Esophagus squamous epithelium (tissue), 5 donors: ENCODE measurements around the gene LEKR1. TPM values are rescaled to one million over a fixed set of nuclear protein-coding genes. Genes with fewer than 3 reads are reported as not detected.
"Not testable (repeated sequence)": the region's sequence is repeated elsewhere in the genome, so short reads cannot be mapped to it uniquely, and the experiment has no call there.

Experiments used
- DNase-seq: peaks from one replicate; lab custom pipeline; 2025; lab: John Stamatoyannopoulos, UW
- H3K27ac ChIP-seq, 4 donors: fragments of 200-600 bp; sonication (generic); one replicate each; pipeline ENCODE4 v1.5.1; 2016 to 2019; ENCODE audit warnings: mild to moderate bottlenecking in 1 of 4
- H3K27me3 ChIP-seq, 4 donors: fragments of 200-600 bp; sonication (generic); 1 replicate in 3 of 4; 2 replicates in 1 of 4; pipeline versions ENCODE4 v1.5.1 to v1.6.0; 2017 to 2021; ENCODE audit warnings: antibody characterized with exemption in 1 of 4
- H3K36me3 ChIP-seq, 3 donors: fragments of 200-600 bp; sonication (generic); one replicate each; pipeline ENCODE4 v1.5.1; 2016 to 2019
- H3K4me1 ChIP-seq, 3 donors: fragments of 200-600 bp; sonication (generic); one replicate each; pipeline ENCODE4 v1.5.1; 2017 to 2019
- H3K4me3 ChIP-seq, 4 donors: fragments of 200-600 bp; sonication (generic); 1 replicate in 3 of 4; 2 replicates in 1 of 4; pipeline ENCODE4 v1.5.1; 2016 to 2019; ENCODE audit warnings: mild to moderate bottlenecking in 2 of 4, moderate library complexity in 1 of 4
- H3K9me3 ChIP-seq, 3 donors: fragments of 200-600 bp; sonication (generic); one replicate each; pipeline ENCODE4 v1.5.1; 2016 to 2019
- POLR2A ChIP-seq, 4 donors: fragments of 450-650 bp; IDR thresholded peaks; one replicate each; pipeline ENCODE4 v1.6.1; 2017; ENCODE audit warnings: antibody characterized with exemption in 4 of 4, mild to moderate bottlenecking in 4 of 4, moderate library complexity in 3 of 4
- WGBS, 2 donors: methylation state at CpG; one replicate each; pipeline ENCODE4 v1.1.5; 2018; 5-methylcytosine and 5-hydroxymethylcytosine counted together
- intact Hi-C: fragments of 100-400 bp; cut with DNase I; formaldehyde crosslinking; loops from one replicate; pipeline ENCODE4 v1.15.0; 2022
- total RNA-seq, 4 donors: library from RNA; depleted of rRNA; stranded (reverse); fragments of >200 nt; gene quantifications; one replicate each; pipeline ENCODE4 v1.1.0, GENCODE V29; 2016
- TF ChIP-seq, protein P1 (sequence below), 6 experiments: fragments of 450-650 bp in 4 of 6; fragments of 200-600 bp in 2 of 6; sonication (generic) in 2 of 6; IDR thresholded peaks; one replicate each; pipeline ENCODE4 v1.5.1; 2016 to 2019; ENCODE audit warnings: antibody characterized with exemption in 6 of 6, mild to moderate bottlenecking in 4 of 6, moderate library complexity in 4 of 6
- donor health status: DM: yes; HTN: yes; CAD: no.

The LEKR1 gene
- total RNA-seq, 4 donors from 2014 or later, result 0.15 to 1.1 (median 0.57) TPM; not detected in 1

DNA sequence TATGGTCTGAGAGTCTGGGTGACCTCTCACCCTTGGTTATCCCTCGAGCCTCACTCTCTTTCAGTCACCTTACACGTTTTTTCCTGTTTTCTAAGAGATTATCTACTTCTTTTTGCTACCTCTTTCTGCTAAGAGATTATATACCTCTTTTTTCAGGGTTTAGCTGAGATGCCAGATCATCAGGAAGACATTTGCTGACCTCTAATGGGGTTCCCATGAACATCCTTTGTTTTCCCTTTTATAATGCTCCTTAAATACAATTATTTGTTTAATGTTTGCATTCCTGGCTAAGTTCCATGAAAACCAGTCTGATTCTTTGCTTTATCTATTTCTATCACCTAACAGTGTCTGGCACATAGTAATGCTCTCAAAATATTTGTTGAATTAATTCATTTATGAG lies 39.6 kb downstream of the LEKR1 start:
- WGBS, 2 donors, result 43 to 79% methylated on average over 1 of the region's 2 CpGs
- no peaks in the 10 kb centered on the region for H3K27me3 ChIP-seq
- H3K4me3 ChIP-seq, result no peak overlapping the region
- H3K27ac ChIP-seq, result no peak overlapping the region
- H3K36me3 ChIP-seq, result no peaks in the 10 kb centered on the region
- H3K4me1 ChIP-seq, result peaks cover 0 to 5% (median 0%) of the 10 kb centered on the region in 3 donors
- TF ChIP-seq, protein P1, sequence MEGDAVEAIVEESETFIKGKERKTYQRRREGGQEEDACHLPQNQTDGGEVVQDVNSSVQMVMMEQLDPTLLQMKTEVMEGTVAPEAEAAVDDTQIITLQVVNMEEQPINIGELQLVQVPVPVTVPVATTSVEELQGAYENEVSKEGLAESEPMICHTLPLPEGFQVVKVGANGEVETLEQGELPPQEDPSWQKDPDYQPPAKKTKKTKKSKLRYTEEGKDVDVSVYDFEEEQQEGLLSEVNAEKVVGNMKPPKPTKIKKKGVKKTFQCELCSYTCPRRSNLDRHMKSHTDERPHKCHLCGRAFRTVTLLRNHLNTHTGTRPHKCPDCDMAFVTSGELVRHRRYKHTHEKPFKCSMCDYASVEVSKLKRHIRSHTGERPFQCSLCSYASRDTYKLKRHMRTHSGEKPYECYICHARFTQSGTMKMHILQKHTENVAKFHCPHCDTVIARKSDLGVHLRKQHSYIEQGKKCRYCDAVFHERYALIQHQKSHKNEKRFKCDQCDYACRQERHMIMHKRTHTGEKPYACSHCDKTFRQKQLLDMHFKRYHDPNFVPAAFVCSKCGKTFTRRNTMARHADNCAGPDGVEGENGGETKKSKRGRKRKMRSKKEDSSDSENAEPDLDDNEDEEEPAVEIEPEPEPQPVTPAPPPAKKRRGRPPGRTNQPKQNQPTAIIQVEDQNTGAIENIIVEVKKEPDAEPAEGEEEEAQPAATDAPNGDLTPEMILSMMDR (IDR thresholded peaks at IDR 0.05), result no peak
- no peak for TF ChIP-seq POLR2A (IDR thresholded peaks at IDR 0.05)
- DNase-seq, result no peak
- intact Hi-C loops, result no loop called here
- no peaks in the 10 kb centered on the region for H3K9me3 ChIP-seq

DNA sequence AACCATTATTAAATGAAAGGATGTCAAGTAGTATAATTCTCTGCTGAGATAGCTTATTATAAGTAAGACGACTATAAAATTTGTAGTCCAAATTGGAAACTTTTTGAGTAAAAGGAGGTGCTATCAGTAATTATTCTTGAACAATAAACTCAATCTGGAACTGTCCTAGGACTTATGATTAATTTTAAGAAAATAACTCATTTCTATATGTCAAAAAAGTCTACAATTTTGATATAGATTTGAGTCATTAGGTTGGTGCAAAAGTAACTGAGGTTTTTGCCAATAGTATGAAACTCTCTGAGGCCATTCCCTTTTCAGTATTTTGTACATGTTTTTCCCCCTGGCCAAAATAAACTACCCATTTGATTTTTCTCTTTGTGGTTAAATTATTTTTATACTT lies 41.0 kb downstream of the LEKR1 start:
- intact Hi-C loops, result no loop called here
- 52 to 73% methylated on average over 1 of the region's 1 CpG for WGBS, 2 donors

DNA sequence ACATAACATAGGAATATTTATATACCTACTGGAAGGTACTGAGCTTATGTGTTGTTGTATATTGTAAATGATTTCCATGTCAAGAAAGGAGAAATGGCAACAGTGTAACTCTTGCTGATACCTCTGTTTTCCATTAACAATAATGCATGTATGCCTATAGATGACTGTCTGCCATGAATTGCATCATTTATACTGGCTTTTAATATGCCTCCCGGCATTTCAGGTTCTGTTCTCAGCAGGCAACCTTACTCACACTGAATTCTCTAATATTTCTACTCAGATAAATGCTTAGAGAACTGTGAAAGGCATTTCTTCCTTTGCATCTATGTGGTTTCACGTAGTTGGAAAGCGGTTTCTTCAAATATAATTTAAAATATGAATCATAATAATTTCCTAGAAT lies 41.8 kb downstream of the LEKR1 start:
- peaks cover 0 to 2% (median 0%) of the 10 kb centered on the region in 3 donors for H3K9me3 ChIP-seq
- H3K4me1 ChIP-seq, result no peaks in the 10 kb centered on the region
- no peak for DNase-seq
- no peak overlapping the region for H3K4me3 ChIP-seq
- H3K36me3 ChIP-seq, result no peaks in the 10 kb centered on the region
- intact Hi-C loops, result no loop called here
- WGBS, 2 donors, result 77 to 83% methylated on average over 3 of the region's 3 CpGs
- TF ChIP-seq POLR2A (IDR thresholded peaks at IDR 0.05), result no peak
- TF ChIP-seq, protein P1 (IDR thresholded peaks at IDR 0.05), result no peak
- no peaks in the 10 kb centered on the region for H3K27me3 ChIP-seq
- no peak overlapping the region for H3K27ac ChIP-seq

More for the DNA sequence above, 41.0 kb downstream of the LEKR1 start:
- DNase-seq, result no peak
- no peak overlapping the region for H3K4me3 ChIP-seq
- TF ChIP-seq, protein P1 (IDR thresholded peaks at IDR 0.05), result no peak
- TF ChIP-seq POLR2A (IDR thresholded peaks at IDR 0.05), result no peak
- H3K27ac ChIP-seq, result no peak overlapping the region
- H3K27me3 ChIP-seq, result no peaks in the 10 kb centered on the region
- no peaks in the 10 kb centered on the region for H3K9me3 ChIP-seq
- H3K36me3 ChIP-seq, result no peaks in the 10 kb centered on the region
- H3K4me1 ChIP-seq, result no peaks in the 10 kb centered on the region

DNA sequence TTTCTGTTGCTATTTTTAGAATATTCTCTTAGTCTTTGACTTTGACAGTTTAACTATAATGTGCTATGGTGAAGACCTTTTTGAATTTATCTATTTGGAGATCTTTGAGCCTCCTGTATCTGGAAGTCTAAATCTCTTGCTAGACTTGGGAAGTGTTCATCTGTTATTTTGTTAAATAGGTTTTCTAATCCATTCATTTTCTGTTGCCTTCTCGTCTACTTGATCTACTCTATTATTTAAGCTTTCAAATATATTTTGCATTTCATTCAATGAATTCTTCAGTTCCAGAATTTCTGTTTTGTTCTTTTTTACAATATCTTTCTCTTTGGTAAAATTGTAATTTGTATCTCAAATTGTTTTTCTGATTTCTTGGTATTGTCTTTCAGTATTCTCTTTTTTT lies 47.8 kb downstream of the LEKR1 start:
- TF ChIP-seq, protein P1 (IDR thresholded peaks at IDR 0.05), result no peak
- TF ChIP-seq POLR2A (IDR thresholded peaks at IDR 0.05), result no peak
- Histone ChIP-seq H3K27ac (no peak overlapping the region), H3K9me3 (peaks cover 0 to 28% (median 20%) of the 10 kb centered on the region in 3 donors), H3K4me3 (no peak overlapping the region), H3K27me3 (no peaks in the 10 kb centered on the region), H3K4me1 (no peaks in the 10 kb centered on the region), H3K36me3 (no peaks in the 10 kb centered on the region)
- intact Hi-C loops, result no loop called here
- DNase-seq, result no peak
- 71 to 92% methylated on average over 1 of the region's 1 CpG for WGBS, 2 donors

DNA sequence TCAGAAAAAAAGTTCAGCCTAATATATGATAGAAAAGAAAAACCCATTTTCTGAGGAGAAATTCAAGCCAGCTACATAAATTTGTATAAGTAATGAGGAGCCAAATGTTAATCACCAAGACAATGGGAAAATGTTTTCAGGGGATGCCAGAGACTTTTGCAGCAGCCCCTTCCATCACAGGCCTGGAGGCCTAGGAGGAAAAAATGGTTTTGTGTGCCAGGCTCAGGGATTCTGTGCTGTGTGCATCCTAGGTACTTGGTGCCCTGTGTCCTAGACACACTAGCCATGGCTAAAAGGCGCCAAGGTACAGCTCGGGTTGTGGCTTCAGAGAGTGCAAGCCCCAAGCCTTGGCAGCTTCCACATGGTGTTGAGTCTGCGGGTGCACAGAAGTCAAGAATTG lies 53.3 kb downstream of the LEKR1 start:
- peaks cover 0 to 35% (median 13%) of the 10 kb centered on the region in 3 donors for H3K9me3 ChIP-seq
- H3K36me3 ChIP-seq, DNase-seq, H3K27ac ChIP-seq, intact Hi-C loops, H3K27me3 ChIP-seq, H3K4me1 ChIP-seq, H3K4me3 ChIP-seq: not testable (repeated sequence)
- 77 to 87% methylated on average over 3 of the region's 3 CpGs for WGBS, 2 donors

DNA sequence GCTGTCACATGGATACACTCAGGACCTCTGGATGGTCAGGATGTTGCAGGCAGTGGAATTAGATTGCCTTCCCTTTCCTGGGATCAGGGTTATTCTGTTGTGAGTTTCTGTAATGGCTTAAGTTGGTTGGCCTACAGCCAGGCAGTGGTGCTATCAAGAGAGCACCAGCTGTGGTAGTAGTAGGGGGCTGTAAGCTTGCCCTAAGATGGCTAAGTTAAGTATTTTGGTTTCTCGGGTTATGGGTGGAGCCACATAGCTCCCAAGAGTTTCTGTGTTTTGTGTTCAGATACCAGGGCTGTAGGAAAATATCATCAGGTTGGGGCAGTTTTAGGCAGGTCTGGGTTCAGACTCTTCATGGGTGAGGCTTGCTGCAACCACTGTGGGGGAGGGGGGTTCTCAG lies 59.6 kb downstream of the LEKR1 start:
- no peaks in the 10 kb centered on the region for H3K27me3 ChIP-seq
- no peak overlapping the region for H3K4me3 ChIP-seq
- TF ChIP-seq, protein P1 (IDR thresholded peaks at IDR 0.05), result no peak
- no peak for TF ChIP-seq POLR2A (IDR thresholded peaks at IDR 0.05)
- H3K27ac ChIP-seq, result no peak overlapping the region
- H3K36me3 ChIP-seq, result no peaks in the 10 kb centered on the region
- H3K4me1 ChIP-seq, result no peaks in the 10 kb centered on the region
- intact Hi-C loops, result no loop called here
- peaks cover 0 to 4% (median 0%) of the 10 kb centered on the region in 3 donors for H3K9me3 ChIP-seq
- DNase-seq, result no peak
- WGBS, 2 donors, result 78% methylated on average over 1 of the region's 1 CpG; no CpG with 5 or more reads in 1 of the 2 donors
